DMS 273 (cell line): Measurements from ENCODE around the gene LDLRAD4.
"Not testable (repeated sequence)": the region's sequence is repeated elsewhere in the genome, so short reads cannot be mapped to it uniquely, and the experiment has no call there.

ENCODE experiments used
- DNase-seq: peaks from one replicate; lab custom pipeline; 2025; ENCODE audit not compliant: unreplicated experiment; lab: John Stamatoyannopoulos, UW

The LDLRAD4 gene

GRCh38 chr18:13476312-13476711 is 257.8 kb downstream of the LDLRAD4 start:
- not testable (repeated sequence) for DNase-seq

- DNase-seq = peak; percentile 6
Observed at GRCh38 chr18:13477147-13477683, 258.7 kb downstream of the LDLRAD4 start.

- no peak for DNase-seq
Observed at GRCh38 chr18:13480571-13481255, 262.2 kb downstream of the LDLRAD4 start.

DNA sequence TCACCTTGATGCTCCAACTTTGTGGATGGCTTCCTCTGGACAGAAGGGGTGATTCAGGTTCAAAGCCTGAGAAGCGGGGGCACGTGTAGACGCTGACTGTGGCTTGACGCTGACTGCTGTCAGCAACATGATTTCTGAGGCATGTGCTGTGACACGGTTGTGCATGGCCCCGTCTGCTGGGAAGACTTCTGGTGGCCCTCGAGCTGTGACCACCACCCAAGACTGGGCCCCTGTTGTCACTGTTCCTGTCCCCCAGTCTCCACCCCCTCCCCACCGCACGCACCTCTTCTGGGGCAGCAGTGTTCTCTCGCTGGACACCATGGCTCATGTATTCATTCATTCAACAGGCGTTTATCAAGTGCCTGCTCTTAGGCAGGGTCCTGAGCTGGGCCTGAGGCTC is 262.8 kb downstream of the LDLRAD4 start:
- no peak for DNase-seq

GRCh38 chr18:13481820-13482617 is 263.5 kb downstream of the LDLRAD4 start:
- DNase-seq = no peak

DNA sequence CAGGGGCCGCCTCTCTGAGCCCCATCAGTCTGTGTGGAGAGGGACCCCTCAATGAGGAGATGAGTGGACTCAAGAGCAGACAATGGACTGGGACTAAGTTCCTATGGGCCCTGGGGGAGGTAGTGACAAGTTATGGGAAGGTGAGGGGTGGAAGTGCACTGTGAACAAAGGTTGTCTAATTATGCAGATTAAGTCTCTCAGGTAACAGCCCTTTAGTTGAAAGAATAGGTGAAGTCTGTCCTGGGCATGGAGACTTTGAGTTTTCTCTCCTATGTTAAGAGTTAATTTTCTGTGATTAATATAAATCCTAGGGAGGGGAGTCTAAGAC is 264.0 kb downstream of the LDLRAD4 start:
- no peak for DNase-seq

DNA sequence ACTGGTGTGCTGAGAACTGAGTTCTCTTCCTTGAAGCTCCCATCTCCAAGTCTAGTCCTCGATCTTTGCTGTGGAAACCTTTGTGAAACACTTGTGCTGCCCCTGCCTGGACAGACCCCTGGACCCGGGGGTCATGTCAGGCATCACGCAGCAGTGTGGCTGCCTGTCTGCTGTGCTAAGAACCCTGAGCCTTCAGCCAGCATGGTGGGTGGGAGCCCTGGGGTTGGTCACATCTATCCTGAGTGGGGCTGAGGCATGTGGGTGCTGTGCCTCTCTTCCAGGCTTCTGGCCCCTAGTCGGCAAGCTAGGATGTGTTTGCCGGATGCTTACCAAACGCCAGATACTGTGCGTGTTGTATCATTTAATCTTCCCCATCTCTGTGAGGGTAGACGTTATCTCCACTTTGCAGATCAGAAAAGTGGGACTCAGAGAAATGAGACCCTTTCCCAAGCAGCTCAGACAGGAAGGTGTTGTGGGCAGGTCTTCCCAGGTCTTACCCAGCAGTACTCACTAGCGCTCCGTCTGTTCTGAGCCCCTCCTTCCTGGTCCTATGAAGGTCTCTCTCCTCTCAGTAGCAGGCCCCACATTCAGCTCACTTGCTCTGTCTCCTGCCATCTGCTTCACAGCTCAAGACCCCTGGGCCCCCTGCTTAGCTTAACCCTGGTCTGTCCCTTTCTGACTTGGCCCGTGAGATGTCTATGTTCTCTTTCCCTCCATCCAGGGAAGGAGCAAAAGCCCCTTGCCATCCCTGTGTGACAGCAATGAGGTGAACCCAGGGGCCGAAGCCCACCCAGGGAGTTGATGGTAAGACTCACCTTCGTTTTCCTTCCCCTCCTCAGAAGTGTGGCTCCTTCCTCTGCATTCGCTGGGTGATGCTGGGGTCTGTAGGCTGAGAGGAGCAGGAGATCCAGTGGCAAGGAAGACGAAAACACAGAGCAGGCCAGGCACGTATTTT is 265.0 kb downstream of the LDLRAD4 start:
- no peak for DNase-seq

DNA sequence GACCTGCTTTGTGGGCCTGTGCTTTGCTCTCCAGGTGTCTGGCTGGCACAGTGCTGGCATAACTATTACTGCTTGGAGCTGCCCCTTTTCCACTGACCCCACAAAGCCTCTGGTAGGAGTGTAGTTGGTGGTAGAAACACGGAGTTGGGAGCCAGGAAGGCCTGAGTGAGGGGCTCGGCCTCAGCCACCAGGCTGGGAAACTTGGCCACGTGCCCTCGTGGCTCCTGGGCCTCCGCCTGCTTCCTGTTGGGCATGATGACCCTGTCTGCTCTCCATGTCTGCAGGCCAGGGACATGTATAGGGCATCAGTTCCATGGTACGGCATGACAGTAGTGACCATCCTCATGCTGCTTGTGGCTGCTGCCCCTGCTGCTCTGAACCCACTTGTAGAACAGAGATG is 266.6 kb downstream of the LDLRAD4 start:
- DNase-seq = no peak

DNA sequence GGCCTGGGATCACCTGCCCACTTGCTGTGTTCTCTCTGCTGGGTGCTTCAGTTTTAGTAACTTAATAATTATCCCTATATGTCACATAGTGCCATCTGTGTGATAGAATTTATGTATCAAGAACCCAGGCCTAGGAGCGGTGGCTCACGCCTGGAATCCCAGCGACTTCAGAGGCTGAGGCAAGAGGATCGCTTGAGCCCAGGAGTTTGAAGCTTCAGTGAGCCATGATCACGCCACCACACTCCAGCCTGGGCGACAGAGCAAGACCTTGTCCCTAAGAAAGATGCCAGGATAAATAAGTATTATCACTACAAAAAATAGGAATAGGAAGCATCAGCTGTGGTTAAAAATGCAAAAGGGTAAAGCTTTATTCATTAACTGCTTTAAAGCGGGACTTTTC is 267.0 kb downstream of the LDLRAD4 start:
- no peak for DNase-seq

DNA sequence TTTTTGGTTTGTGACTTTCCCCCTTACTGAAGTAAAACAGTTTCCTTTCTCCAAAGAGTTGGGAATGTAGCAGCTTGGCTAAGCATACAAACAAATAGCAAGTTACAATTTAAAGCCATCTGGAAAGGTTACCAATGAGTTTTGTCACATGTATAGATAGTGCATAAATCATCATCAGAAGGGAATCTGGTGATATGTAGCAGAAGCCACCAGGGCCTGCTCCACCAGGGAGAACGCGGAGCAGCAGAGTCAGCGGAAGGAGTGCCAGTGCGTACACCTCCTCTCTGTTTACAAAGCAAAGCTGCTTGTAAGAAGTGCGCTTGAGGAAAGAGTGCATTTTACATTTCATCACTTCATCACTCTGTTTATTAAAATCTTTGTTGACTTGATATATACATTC is 267.7 kb downstream of the LDLRAD4 start:
- no peak for DNase-seq

DNA sequence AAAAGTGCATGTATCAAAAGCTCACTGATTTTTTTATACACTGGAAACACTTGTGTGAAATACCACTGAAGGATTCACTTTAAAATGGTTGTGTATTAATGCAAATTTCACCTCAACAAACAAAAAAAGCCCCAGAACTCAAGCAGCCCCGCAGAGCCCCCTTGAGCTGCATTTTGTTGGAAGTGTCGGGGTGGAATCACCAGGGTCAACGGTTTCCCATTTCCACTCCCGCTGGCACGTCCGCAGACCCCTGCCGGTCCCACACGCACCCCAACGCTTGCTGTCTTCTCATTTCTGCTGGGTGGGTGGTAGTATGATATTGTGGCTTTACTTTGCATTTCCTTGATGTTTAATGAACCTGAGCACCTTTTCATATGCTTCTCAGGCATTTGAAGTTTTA is 268.1 kb downstream of the LDLRAD4 start:
- DNase-seq = no peak

DNA sequence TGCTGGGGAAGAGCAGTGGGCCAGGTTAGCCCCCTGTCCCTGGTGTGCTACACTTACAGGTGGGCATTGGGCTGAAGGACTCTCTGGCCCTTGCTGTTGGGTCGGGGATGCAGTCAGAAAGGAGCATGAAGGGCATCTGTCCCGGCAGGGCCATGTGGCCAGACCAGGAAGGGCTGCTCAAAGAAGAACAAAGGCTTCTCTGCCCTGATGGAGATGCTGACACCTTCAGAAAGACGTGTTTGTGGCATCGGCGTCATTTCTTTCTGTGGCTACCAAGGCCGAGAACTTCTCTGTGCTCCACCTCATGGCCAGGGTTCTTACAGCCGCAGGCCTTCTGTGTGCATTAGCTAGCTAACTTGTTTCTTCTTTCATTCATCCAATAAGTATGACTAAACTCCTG is 268.7 kb downstream of the LDLRAD4 start:
- no peak for DNase-seq

GRCh38 chr18:13488281-13488929 is 269.8 kb downstream of the LDLRAD4 start:
- DNase-seq = no peak

DNA sequence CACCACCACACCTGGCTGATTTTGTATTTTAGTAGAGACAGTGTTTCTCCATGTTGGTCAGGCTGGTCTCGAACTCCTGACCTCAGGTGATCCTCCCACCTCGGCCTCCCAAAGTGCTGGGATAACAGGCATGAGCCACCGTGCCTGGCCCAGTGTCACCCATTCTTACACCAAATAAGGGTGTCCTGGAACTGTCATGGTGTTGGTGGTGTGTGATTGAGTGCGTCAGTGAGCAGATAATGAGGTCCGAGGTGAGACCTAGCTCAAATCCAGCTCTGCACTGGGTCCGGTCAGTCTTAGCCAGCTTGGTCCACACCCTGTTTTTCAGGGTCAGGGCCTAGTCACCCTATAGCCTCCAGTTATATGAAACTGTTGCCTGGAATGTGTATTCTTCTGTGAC is 270.7 kb downstream of the LDLRAD4 start:
- not testable (repeated sequence) for DNase-seq

GRCh38 chr18:13491138-13491537 is 272.6 kb downstream of the LDLRAD4 start:
- no peak for DNase-seq

DNA sequence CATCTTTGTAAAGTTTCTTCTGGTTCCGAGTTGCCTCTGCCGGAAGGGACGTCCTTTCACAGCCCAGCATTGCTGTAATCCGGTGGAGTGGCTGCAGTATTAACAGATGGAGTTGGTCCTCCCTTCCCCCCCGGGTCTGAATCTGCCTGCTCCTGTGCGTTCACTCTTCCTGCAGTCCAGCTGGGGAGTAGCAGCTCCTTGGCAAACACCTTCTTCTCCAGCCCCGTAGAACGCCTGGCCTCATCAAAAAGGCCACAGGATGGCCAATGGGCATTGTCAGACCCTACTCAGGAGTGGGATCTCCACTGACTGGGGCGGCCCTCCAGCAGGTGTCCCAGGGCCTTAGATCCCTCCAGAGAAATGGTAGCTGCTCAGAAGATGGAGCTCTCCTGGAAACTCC is 273.8 kb downstream of the LDLRAD4 start:
- no peak for DNase-seq

DNA sequence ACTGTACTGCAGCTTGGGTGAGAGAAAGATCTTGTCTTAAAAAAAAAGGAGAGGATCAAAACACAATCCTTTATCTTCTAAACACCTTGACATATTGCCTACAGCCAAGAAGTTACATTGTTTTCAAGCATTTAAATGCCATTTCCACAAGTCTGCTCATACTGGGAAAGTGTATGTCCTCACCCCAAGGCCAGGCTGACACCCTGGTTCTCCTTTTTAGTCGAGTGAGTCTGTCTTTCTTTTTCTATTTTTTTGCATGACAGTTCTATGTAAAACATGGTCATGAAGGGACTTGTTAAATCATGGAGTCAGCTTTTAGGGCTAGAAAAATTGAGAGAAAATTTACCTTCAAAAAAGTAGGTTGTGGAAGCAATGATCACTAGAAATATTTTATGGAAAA is 274.5 kb downstream of the LDLRAD4 start:
- DNase-seq = no peak

GRCh38 chr18:13493725-13494124 is 275.2 kb downstream of the LDLRAD4 start:
- DNase-seq = no peak

GRCh38 chr18:13494871-13495445 is 276.4 kb downstream of the LDLRAD4 start:
- DNase-seq = no peak

- DNase-seq = no peak
Observed at GRCh38 chr18:13495961-13496360, 277.4 kb downstream of the LDLRAD4 start.
